ENCODE results near the gene LRRC4B.
A peak's percentile ranks its signal among the peaks of the same experiment; 100 is the strongest.

LRRC4B gene

DNA sequence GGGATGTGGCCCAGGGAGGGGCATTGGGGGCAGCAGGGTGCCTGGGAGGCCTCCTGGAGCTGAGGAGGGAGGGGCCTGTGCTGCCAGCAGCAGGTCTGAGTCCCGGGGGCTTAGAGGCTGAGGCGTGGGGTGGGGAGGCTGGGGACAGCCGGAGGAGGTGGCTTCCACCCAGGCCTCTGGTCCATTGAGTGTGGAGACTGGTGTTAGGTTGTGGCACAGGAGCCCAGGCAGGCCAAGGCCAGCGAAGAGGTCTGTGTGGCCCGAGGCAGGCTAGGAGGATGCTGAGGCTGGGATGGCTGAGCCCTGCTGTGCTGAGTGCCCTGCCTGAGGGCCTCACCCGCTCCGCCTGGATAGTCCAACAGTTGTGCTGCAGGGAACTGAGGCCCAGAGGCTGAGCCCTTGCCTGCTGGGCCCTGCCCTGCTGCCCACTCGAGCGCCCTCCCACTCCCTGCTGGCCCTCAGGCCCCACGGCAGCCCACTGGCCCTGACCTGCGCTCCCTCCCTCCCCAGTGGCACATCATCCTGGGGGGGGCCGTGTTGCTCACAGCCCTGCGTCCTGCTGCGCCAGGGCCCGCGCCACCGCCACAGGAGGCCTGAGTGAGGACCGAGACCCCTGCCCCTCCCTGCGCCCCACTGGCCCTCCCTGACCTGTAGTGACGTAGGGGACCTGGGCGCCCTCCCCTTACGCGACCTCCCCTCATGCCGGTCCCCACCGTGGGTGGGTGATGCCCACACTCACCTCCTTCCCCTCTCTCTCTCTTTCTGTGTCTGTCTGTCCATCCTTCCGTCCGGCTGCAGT, 86.7 kb downstream of the LRRC4B start:
- DNase-seq, result no peak

DNA sequence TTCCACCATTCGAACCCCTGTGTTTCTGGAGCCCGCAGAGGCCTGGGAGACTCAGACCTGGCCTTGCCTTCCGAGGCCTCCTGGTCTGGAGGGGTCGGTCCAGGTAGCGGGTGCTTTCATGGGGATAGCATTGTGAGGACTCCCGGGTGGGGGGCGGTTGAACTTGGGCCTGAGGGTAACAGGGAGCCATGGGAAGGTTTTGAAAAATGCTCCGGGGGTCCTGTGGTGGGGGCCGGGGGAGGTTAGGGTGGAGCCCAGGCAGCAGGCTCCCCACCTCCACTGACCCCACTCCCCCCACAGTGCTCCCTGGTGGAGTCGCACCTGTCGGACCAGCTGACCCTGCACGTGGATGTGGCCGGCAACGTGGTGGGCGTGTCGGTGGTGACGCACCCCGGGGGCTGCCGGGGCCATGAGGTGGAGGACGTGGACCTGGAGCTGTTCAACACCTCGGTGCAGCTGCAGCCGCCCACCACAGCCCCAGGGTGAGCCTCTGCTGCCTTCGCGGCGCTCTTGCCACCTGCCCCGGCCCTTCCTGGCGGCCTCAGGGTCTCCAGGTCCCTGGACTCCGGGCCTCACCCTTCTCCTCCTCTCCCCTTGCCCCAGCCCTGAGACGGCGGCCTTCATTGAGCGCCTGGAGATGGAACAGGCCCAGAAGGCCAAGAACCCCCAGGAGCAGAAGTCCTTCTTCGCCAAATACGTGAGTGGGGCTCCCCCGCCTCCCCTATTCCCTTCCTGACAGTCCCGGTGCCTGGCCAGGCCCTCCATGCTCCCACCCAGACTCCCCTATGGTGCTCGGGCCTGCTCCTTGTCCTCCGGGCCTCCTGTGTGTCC, 87.7 kb downstream of the LRRC4B start:
- DNase-seq, result no peak

DNA sequence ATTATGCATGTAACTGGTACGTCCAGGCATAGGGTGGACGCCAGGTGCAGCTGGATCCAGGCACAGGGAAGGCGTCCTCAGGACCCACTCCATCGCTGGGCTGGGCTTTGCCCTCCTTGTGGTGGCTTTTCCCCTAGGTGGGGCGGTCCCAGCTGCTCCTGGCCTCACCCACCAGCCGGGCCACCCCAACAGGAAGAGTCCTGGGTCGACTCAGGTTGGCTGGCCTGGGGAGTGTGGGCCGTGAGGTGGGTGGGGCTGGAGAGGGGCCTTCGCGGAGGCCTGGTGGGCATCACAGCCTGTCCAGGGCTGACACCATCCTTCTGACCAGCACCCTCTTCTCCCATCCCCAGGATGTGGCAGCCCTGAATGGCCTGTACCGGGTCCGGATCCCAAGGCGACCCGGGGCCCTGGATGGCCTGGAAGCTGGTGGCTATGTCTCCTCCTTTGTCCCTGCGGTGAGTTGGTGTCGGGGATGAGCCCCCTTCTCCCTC, 88.4 kb downstream of the LRRC4B start:
- no peak for DNase-seq

DNA sequence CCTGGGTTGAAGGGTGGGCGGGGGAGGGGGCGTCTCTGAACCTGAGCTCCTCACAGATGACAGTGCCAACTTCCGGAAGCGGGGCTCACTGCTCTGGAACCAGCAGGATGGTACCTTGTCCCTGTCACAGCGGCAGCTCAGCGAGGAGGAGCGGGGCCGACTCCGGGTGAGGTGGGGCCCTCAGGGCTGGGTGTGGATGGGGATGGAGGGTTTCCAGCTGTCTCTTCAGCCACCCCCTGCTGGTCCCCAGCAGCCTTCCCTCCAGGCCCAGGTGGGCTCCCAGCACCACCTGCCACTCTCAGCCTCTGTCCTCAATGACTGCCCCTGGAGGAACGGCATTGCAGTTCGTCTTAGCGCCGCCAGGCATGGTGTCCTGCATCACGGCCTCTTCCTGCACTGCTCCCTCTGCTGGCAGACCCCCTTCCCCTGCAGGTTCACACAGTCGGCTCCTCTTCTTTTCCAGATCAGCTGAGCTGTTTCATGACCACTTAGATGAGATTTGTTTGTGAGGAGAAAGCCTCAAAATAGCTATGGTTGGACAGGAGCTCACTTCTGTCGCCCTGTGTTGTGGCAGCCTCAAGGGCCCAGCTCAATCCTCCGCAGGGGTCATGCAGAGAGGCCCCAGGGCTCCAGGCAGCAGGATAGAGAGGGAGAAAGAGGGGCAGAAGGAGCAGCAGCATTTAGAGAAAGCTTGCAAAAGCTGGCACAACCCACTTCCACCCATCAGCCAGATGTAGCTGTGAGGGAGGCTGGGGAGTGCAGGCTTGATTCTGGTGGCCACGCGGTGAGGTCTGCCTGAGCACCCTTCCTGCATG, 89.1 kb downstream of the LRRC4B start:
- DNase-seq, result peak; percentile 56

DNA sequence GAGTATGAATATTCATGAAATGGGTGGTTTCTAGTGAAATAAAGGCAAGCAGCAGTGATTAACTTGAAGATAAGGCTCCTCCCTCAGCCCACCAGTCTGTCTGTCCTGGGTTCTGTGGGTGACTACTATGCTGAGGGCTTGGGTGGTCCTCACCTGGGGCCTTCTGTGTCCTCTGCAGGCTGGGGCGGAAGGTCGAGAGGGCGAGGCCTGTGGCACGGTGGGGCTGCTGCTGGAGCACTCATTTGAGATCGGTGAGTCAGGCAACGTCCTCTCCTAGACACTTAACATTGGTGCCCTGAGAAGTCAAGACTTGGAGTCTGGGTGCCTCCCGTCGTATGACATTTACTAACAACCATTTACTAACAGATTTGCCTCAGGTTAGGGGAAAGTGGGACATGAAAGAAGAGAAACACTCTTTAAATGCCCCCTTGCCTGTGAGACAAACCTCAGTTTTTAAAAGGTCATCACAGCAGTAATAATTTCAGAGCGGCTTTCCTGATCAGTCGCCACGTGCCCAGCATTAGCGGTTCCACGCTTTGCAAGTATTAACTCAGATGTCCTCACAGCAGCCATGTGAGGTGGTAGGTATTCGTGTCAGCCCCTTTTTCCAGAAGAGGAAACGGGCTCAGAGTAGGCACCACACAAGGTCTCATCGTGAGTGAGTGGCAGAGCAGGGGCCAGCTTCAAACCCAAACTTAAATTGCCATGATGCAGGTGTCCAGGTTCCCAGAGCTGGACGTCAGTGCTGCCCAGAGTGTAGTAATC, 90.3 kb downstream of the LRRC4B start:
- no peak for DNase-seq

DNA sequence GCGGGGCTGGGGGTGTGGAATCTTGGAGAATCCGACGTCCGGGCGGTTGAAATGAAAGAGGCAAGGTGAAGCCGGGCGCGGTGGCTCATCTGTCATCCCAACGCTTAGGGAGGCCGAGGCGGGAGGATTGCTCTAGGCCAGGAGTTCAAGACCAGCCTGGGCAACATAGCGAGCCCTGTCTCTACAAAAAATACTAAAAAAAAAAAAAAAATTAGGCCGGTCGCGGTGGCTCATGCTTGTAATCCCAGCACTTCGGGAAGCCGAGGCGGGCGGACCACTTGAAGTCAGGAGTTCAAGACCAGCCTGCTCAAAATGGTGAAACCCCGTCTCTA, 91.4 kb downstream of the LRRC4B start:
- DNase-seq, result no peak

DNA sequence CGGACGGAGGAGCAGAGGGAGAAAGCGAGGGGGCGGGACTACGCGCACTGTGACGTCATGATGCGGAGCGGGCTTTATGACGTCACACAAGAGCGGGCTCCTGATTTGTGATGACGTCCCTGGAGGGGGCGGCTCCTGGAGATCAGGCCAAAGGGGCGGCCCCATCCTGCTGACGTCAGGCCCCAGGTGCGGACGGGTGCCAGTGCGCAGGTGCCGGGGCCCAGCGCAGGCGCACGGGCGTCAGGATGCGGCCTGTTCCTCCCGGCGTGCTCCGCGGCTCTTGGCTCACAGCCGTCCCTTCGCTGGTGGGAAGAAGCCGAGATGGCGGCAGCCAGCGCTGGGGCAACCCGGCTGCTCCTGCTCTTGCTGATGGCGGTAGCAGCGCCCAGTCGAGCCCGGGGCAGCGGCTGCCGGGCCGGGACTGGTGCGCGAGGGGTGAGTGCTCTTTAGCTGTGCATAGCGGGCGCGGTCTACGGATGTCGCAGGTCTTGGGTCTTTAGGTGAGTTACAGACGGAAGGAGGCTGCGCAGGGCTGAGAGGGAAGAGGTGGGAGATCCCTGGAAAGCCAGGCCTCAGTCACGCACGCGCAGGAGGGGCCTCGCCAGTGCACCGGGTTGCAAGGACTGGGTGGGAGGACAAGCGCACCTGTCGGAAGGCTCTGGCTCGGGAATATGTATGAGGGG, 91.9 kb downstream of the LRRC4B start, which contains the start of the genes EMC10 and GARIN5A:
Gene EMC10, plus strand, starts transcription at position 284 of the 683 bp plus-strand sequence. Its CDS starts 38 bp downstream, at position 322.
Gene GARIN5A, minus strand, starts transcription at position 625 of the 683 bp plus-strand sequence. Its CDS starts 460 bp downstream, at position 165.
- peak; percentile 83 for DNase-seq

DNA sequence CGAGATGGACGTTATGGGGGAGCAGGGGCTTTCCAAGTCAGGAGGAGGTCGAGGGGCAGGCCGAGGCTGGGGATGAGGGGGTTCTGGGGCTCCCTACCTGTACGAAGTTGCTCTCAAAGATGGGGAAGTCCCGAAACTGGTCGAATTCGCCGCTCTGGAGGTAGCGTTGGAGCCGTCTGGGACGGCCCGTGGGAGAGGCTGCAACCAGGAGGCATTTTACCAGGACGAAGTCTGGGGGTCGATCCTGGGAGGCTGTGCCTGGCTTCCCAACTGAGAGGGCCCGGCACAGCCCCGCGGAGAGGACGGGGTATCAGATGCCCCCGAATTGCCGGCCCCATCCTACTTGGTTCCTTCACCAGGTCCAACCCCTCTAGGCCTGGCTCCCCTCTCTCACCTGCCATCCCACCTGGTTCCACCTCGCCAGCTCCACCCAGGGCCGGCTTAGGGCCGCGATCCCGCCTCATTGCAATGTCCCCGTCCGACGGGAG, 92.5 kb downstream of the LRRC4B start:
- DNase-seq, result no peak

DNA sequence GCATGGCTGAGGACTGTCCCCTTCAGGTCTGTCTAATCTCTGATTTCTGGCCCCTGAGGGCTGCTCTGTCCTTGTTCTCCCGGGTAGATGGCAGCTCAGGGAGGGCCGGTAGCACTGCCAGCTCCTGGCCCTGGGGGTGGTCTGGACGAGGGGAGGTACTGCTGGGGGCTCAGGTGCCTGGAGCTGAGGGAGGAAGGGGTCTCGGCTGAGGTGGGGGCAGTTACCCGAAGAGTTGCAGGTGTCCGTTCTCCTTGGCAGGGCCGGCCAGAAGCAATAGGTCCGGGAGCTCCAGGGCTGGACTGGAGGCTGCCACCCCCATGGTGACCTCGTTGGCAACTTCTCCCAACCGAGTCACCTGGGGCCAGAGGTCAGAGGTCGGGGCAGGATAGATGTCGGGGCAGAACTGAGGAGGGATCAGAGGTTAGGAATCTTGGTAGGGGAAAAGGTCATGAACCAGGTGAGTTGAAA, 93.1 kb downstream of the LRRC4B start:
- no peak for DNase-seq

DNA sequence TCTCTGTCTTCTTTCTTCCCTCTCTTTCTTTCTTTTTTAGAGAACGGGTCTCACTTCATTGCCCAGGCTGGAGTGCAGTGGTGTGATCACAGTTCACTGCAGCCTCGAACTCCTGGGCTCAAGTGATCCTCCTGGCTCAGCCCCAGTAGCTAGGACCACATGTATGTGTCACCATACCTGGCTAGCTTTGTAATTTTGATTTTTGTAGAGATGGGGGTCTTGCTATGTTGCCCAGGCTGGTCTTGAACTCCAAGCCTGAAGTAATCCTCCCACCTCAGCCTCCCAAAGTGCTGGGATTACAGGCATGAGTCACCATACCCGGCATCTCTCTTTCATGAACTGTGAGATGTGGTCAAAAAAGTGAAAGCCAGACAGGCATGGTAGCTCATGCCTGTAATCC, 94.9 kb downstream of the LRRC4B start:
- DNase-seq, result peak; percentile 9

DNA sequence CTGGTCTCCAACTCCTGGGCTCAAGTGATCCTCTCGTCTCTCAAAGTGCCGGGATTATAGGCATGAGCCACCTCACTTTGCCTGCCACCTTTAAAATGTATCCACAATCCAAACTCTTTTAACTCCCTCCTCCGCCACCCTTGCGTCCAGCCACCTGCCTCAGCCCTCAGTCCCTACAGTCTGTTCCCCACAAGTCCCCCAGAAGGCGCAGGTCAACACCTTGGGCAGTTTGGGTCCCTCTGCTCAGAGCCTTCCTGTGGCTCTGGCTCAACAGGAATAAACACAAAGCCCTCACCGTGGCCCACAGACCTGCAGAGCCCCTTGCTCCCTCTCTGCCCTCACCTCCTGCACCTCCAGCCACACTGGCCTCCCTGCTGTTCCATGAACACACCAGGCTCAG, 99.4 kb downstream of the LRRC4B start:
- DNase-seq, result no peak

DNA sequence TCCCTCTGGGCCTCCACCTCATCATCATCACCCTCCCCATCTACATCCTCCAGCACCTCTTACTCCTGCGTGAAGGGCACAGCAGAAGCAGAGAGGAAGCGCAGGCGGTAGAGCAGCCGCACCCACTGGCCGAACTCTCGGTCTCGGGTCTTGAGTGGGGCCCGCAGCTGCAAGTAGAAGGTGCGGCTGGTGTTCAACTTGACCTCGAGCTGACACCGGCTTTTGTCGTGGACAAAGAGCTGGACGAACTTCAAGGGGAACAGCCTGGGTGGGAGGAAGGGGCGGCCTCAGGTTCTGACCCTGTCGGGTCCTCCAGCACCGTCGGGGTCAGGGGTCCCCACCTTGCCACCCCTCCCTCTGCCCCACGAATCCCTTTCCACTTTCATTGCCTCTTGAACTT, 100.7 kb downstream of the LRRC4B start:
- no peak for DNase-seq
